ENCODE data around the gene METTL21C.
A peak's percentile ranks its signal among the peaks of the same experiment; 100 is the strongest.

The METTL21C gene

DNA sequence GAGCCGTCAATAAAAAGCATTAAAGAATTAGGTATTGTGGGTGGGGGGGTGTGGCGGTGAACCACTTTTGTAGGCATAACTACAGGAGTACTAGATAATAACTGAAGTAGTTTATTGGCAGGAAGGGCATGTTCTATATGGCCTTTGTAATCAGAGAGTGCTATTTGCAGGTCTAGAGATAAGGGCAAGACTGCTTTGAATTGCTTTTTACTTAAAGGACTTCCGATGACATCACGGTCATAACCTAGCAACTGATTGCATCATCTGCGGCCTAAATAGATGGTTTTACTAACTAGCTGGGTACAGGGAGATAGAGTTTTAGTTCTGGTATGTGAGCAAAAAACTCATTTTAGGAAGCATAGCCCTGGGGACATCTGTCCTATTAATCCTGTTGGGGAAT, 24.7 kb downstream of the METTL21C start:
- H3K4me3 ChIP-seq (ENCODE audit: low read length): no peak overlapping the region
- DNase-seq (ENCODE audit: low read depth): no peak
- TF ChIP-seq CTCF (conservative IDR thresholded peaks at IDR 0.05; ENCODE audit: low read length): no peak

- no peak for TF ChIP-seq CTCF (conservative IDR thresholded peaks at IDR 0.05; ENCODE audit: low read length)
- DNase-seq (ENCODE audit: low read depth): no peak
Observed at GRCh38 chr13:102667911-102668310, 26.9 kb downstream of the METTL21C start.

DNA sequence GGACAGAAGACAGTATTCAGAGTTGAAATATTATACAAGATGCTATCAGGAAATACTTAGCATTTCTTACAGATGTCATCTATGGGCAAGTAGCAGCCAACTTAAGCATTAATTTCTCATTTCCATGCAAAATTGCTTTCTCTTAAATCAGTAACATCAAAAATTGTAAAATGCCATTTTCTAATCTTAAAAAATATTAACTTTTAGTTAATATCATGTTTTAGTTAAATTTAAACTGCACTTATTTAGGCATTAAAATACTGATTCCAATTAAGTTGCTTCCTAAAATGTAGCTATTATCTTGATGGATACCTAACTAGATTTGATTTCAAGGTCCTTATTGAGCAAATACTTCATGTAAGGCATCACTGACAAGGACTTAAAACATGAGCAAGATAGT, 27.8 kb downstream of the METTL21C start:
- no peak for DNase-seq (ENCODE audit: low read depth)
- no peak overlapping the region for H3K4me3 ChIP-seq (ENCODE audit: low read length)
- TF ChIP-seq CTCF (conservative IDR thresholded peaks at IDR 0.05; ENCODE audit: low read length): no peak

More at GRCh38 chr13:102667911-102668310, 26.9 kb downstream of the METTL21C start:
- no peak overlapping the region for H3K4me3 ChIP-seq (ENCODE audit: low read length)

- no peak for DNase-seq (ENCODE audit: low read depth)
- no peak for TF ChIP-seq CTCF (conservative IDR thresholded peaks at IDR 0.05; ENCODE audit: low read length)
- no peak overlapping the region for H3K4me3 ChIP-seq (ENCODE audit: low read length)
Observed at GRCh38 chr13:102659168-102659713, 35.6 kb downstream of the METTL21C start.

DNA sequence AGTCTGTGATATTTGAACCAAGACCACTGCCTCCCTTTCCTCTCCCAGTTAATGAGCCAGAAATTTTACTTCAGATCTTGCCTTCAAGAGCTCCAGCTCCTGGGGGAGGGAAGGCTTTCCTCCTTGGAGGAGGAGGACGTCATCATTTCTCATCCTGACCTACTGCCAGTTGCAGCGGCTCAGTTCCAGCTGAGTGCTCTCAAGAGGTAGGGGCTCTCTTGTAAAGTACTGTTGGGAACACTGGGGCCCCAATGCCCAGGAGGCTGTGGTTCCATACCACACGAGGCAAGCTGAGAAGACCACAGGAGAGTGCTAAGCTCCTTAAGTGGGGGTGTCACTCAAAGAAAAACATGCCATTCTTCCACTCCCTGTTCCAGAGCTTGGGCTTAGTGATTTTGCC, 36.2 kb downstream of the METTL21C start:
- DNase-seq (ENCODE audit: low read depth): no peak
- no peak overlapping the region for H3K4me3 ChIP-seq (ENCODE audit: low read length)
- no peak for TF ChIP-seq CTCF (conservative IDR thresholded peaks at IDR 0.05; ENCODE audit: low read length)

DNA sequence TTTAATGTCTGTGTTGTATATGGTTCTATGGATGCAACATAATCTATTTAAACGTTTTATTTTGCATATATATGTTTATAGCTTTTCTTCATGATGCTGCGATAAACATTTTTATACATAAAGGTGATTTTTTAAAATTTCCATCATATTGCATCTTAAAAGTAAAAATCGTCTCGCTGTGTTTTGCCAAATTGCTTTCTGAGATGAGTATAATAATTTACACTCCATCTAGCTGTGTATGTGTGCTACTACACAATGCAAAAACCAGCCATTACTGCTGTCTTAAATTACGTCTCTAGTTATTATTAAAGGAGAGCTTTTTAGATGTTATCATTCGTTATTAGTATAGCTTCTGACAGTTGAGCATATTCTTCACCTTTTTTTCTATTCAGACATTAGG, 37.2 kb downstream of the METTL21C start:
- no peak for DNase-seq (ENCODE audit: low read depth)
- 0 out of 2 replicates have a peak, but pooled peaks have one; percentile 22 for TF ChIP-seq CTCF (conservative IDR thresholded peaks at IDR 0.05; ENCODE audit: low read length)
- H3K4me3 ChIP-seq (ENCODE audit: low read length): no peak overlapping the region

DNA sequence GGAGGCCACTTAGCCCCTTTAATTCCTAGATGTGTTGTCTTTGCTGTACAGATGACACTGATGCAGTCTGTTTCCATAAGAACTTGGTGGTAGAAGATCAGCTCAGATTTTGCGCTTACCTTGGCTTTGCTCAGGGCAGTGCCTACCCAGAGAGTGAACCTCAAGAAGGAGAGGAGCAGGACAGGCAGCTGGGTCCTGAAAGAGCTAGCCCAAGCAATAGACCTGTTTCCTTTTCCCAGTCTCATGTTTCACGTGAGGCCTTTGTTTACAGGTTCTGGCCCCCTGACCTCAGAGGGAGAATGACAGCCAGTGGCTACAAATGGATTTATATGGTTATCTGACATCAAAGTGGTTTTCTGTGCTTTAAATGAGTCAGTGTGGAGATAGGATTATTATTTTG, 40.1 kb downstream of the METTL21C start:
- no peak for TF ChIP-seq CTCF (conservative IDR thresholded peaks at IDR 0.05; ENCODE audit: low read length)
- no peak for DNase-seq (ENCODE audit: low read depth)
- H3K4me3 ChIP-seq (ENCODE audit: low read length): no peak overlapping the region
